IMR-90 (cell line): ENCODE measurements around the gene SERPINC1. TPM values are rescaled to one million over a fixed set of nuclear protein-coding genes. Genes with fewer than 3 reads are reported as not detected.

Source experiments
- ATAC-seq: fragments of 200-7000 bp; cut with Tn5 transposase; 2 replicates; pipeline ENCODE4 v1.9.1; 2020; ENCODE audit warnings: low read depth, mild to moderate bottlenecking, moderate library complexity
- BruUV-seq: library from RNA; stranded (reverse); fragments of 400-500 nt; replicated peaks from 2 replicates; lab custom pipeline; 2021; lab: Mats Ljungman, UMichigan
- CTCF ChIA-PET: fragments of 300-600 bp; formaldehyde crosslinking; extraction: SDS; loops from one replicate; lab custom pipeline; 2021; ENCODE audit warnings: antibody characterized with exemption; lab: Yijun Ruan, JAX
- POLR2A ChIA-PET: fragments of 300-600 bp; sonication (Branson Sonifier 250); formaldehyde crosslinking; loops from one replicate; lab custom pipeline; 2022; ENCODE audit warnings: antibody characterized with exemption; ENCODE audit not compliant: unreplicated experiment; lab: Charles Lee
- DNase-seq: peaks from one replicate; pipeline ENCODE4 v3.0.0; 2013
- H2AFZ ChIP-seq: replicated peaks from 2 replicates; pipeline ENCODE3; 2013; ENCODE audit warnings: low read length, mild to moderate bottlenecking; ENCODE audit not compliant: poor library complexity
- H2AK5ac ChIP-seq: 2 replicates; pipeline ENCODE4 v1.6.1; 2013; ENCODE audit warnings: low read depth, low read length, inconsistent platforms
- H2AK9ac ChIP-seq: replicated peaks from 2 replicates; pipeline ENCODE3; 2013; ENCODE audit warnings: mild to moderate bottlenecking, low read depth, low read length, moderate library complexity; ENCODE audit not compliant: poor library complexity
- H2BK120ac ChIP-seq: 2 replicates; pipeline ENCODE4 v1.6.1; 2013; ENCODE audit warnings: low read depth, low read length, inconsistent platforms
- H2BK15ac ChIP-seq: 3 replicates; pipeline ENCODE4 v1.6.1; 2013; ENCODE audit warnings: low read depth, low read length, inconsistent platforms
- H2BK20ac ChIP-seq: 2 replicates; pipeline ENCODE4 v1.6.1; 2013; ENCODE audit warnings: low read depth, mild to moderate bottlenecking, inconsistent platforms, low read length, moderate library complexity
- H2BK5ac ChIP-seq: 2 replicates; pipeline ENCODE4 v1.6.1; 2013; ENCODE audit warnings: mild to moderate bottlenecking, low read depth, low read length, inconsistent platforms; ENCODE audit not compliant: poor library complexity, severe bottlenecking
- H3K14ac ChIP-seq: replicated peaks from 2 replicates; pipeline ENCODE4 v1.6.1; 2013; ENCODE audit warnings: low read depth, low read length, inconsistent platforms
- H3K18ac ChIP-seq: 2 replicates; pipeline ENCODE4 v1.6.1; 2013; ENCODE audit warnings: low read depth, low read length, control low read depth
- H3K23ac ChIP-seq: 2 replicates; pipeline ENCODE4 v1.6.1; 2013; ENCODE audit warnings: low read depth, low read length, inconsistent platforms
- H3K27ac ChIP-seq: 2 replicates; pipeline ENCODE4 v1.5.1; 2013; ENCODE audit warnings: mild to moderate bottlenecking, control low read depth, low read length; ENCODE audit not compliant: insufficient read depth
- H3K27me3 ChIP-seq: 2 replicates; pipeline ENCODE4 v1.6.1; 2013; ENCODE audit warnings: low read length; ENCODE audit not compliant: control insufficient read depth, insufficient read depth
- H3K36me3 ChIP-seq: 2 replicates; pipeline ENCODE4 v1.6.1; 2013; ENCODE audit warnings: low read length, mixed read lengths; ENCODE audit not compliant: control insufficient read depth, insufficient read depth
- H3K4ac ChIP-seq: 2 replicates; pipeline ENCODE4 v1.6.1; 2013; ENCODE audit warnings: low read depth, low read length, inconsistent platforms
- H3K4me1 ChIP-seq: 2 replicates; pipeline ENCODE4 v1.6.1; 2013; ENCODE audit warnings: low read length, mixed read lengths; ENCODE audit not compliant: control insufficient read depth, insufficient read depth
- H3K4me2 ChIP-seq: 2 replicates; pipeline ENCODE4 v1.6.1; 2013; ENCODE audit warnings: low read depth, mild to moderate bottlenecking, control low read depth, low read length, moderate library complexity
- H3K4me3 ChIP-seq: 2 replicates; pipeline ENCODE4 v1.5.1; 2013; ENCODE audit warnings: low read depth, mild to moderate bottlenecking, control low read depth, low read length, moderate library complexity; ENCODE audit not compliant: insufficient read depth
- H3K56ac ChIP-seq: 2 replicates; pipeline ENCODE4 v1.6.1; 2013; ENCODE audit warnings: low read length, inconsistent platforms; ENCODE audit not compliant: insufficient read depth; ENCODE audit errors: extremely low read depth
- H3K79me1 ChIP-seq, 2 experiments: 2 replicates each; pipeline ENCODE4 v1.6.1; 2013; ENCODE audit warnings: low read length in 2 of 2, inconsistent platforms in 1 of 2, low read depth in 1 of 2
- H3K9ac ChIP-seq: 2 replicates; pipeline ENCODE4 v1.6.1; 2013; ENCODE audit warnings: low read depth, low read length, control low read depth
- H3K9me1 ChIP-seq: 2 replicates; pipeline ENCODE4 v1.6.1; 2013; ENCODE audit warnings: low read length, inconsistent platforms; ENCODE audit not compliant: insufficient read depth
- H3K9me3 ChIP-seq: 2 replicates; pipeline ENCODE4 v1.6.1; 2013; ENCODE audit warnings: low read length; ENCODE audit not compliant: control insufficient read depth, insufficient read depth
- H4K20me1 ChIP-seq: 2 replicates; pipeline ENCODE4 v1.6.1; 2013; ENCODE audit warnings: low read length, inconsistent platforms; ENCODE audit not compliant: insufficient read depth
- H4K5ac ChIP-seq: 2 replicates; pipeline ENCODE4 v1.6.1; 2013; ENCODE audit warnings: mild to moderate bottlenecking, low read depth, low read length, control low read depth
- H4K8ac ChIP-seq, 2 experiments: 2 replicates each; pipeline ENCODE4 v1.6.1; 2013; ENCODE audit warnings: low read depth in 2 of 2, low read length in 2 of 2, control low read depth in 1 of 2, inconsistent platforms in 1 of 2
- H4K91ac ChIP-seq: 2 replicates; pipeline ENCODE4 v1.6.1; 2013; ENCODE audit warnings: low read depth, low read length, inconsistent platforms; ENCODE audit not compliant: insufficient read depth
- BHLHE40 ChIP-seq: fragments of 150-350 bp; IDR thresholded peaks from 2 replicates; pipeline ENCODE4 v1.6.1; 2016; ENCODE audit warnings: mild to moderate bottlenecking, low read depth, low read length
- CTCF ChIP-seq: conservative IDR thresholded peaks from 2 replicates; pipeline ENCODE4 v1.5.1; 2012; ENCODE audit warnings: mild to moderate bottlenecking, low read depth, low read length, improper control_type of control experiment
- NFE2L2 ChIP-seq: fragments of 150-350 bp; IDR thresholded peaks from 2 replicates; pipeline ENCODE4 v1.6.1; 2016; ENCODE audit warnings: low read depth, mild to moderate bottlenecking, low read length
- SMC3 ChIP-seq: fragments of 150-350 bp; IDR thresholded peaks from 2 replicates; pipeline ENCODE4 v1.6.1; 2016; ENCODE audit warnings: low read depth, mild to moderate bottlenecking, antibody characterized with exemption, low read length, moderate library complexity
- WGBS, 2 experiments: methylation state at CpG; one replicate each; pipeline versions ENCODE4 v1.1.5 to v1.1.7; 2013; ENCODE audit warnings: missing lambda C conversion rate in 2 of 2; ENCODE audit not compliant: insufficient read length in 1 of 2; ENCODE audit errors: extremely low coverage in 2 of 2; 5-methylcytosine and 5-hydroxymethylcytosine counted together
- dilution Hi-C: fragments of 300-500 bp; cut with HindIII; formaldehyde crosslinking; loops from one replicate; pipeline ENCODE4 v1.14.3; 2018; ENCODE audit warnings: low sequenced_read_pairs; ENCODE audit not compliant: unreplicated experiment
- in situ Hi-C: fragments of 300-500 bp; cut with MboI; formaldehyde crosslinking; loops from 3 replicates; pipeline ENCODE4 v1.14.3; 2019; ENCODE audit warnings: low sequenced_read_pairs, inconsistent platforms, mixed read lengths
- intact Hi-C: fragments of 100-400 bp; cut with micrococcal nuclease; formaldehyde crosslinking; loops from 2 replicates; pipeline ENCODE4 v1.10.0; 2022
- polyA plus RNA-seq, 3 experiments: library from polyadenylated mRNA; depleted of rRNA; stranded (reverse); fragments of >200 nt; gene quantifications; 2 replicates each; pipeline ENCODE4 v1.2.3, GENCODE V29; 2012; ENCODE audit warnings: low replicate concordance in 1 of 3
- total RNA-seq: library from RNA; depleted of rRNA; stranded (reverse); fragments of >200 nt; gene quantifications from 2 replicates; pipeline ENCODE4 v1.2.3, GENCODE V29; 2012

The SERPINC1 gene
- total and polyA plus RNA-seq, 2 of the 4 experiments (the other 2 are of a cell fraction) = not detected

DNA sequence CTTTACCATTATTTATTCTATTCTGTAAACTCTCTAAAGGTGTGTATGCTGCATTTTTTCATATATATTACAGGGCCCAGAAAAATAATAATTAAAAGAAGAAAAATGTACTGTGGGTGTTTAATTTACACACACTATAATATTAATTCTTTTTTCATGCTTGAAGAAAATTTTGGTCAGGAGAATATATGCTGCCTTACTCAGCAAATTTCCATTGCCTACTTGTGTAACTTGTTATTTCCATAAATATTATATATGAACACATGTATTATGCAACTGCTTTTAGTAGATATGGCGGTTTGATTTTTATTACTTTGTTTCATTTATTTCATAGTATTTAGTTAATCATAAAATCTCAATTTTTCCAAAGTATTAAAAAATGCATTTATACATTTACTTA lies 46.4 kb upstream of the SERPINC1 start:
- H3K56ac ChIP-seq = no peak overlapping the region
- intact Hi-C loops (no loop called here), in situ Hi-C loops (no loop called here), dilution Hi-C loops (no loop called here)
- H3K79me1 ChIP-seq = peaks cover 6 to 13% of the 10 kb centered on the region in 2 experiments
- H2AK9ac ChIP-seq = no peak overlapping the region
- H3K36me3 ChIP-seq = peaks cover 41% of the 10 kb centered on the region
- ATAC-seq (no peak), DNase-seq (no peak)
- H3K4me2 ChIP-seq = no peak overlapping the region
- H4K20me1 ChIP-seq = no peaks in the 10 kb centered on the region
- no peak overlapping the region for H3K4me3 ChIP-seq
- H3K4ac ChIP-seq = no peak overlapping the region
- H2AK5ac ChIP-seq = no peak overlapping the region
- H3K14ac ChIP-seq = no peak overlapping the region
- H3K23ac ChIP-seq = no peak overlapping the region
- H3K9me3 ChIP-seq = no peaks in the 10 kb centered on the region
- H4K91ac ChIP-seq = no peak overlapping the region
- no peak overlapping the region for H3K18ac ChIP-seq
- H3K4me1 ChIP-seq = no peaks in the 10 kb centered on the region
- no peak overlapping the region for H2BK20ac ChIP-seq
- no peak overlapping the region for H2AFZ ChIP-seq
- no peak overlapping the region for H3K27ac ChIP-seq
- CTCF ChIA-PET = no interaction called here
- H3K9me1 ChIP-seq = no peaks in the 10 kb centered on the region
- no peak overlapping the region for H2BK120ac ChIP-seq
- H2BK5ac ChIP-seq = no peak overlapping the region
- H4K5ac ChIP-seq = no peak overlapping the region
- POLR2A ChIA-PET = no interaction called here
- H2BK15ac ChIP-seq = no peak overlapping the region
- H3K27me3 ChIP-seq = no peaks in the 10 kb centered on the region
- BruUV-seq = no TSS peak
- no CpG with 5 or more reads among the region's 1 CpG for WGBS, 2 experiments
- no peak overlapping the region for H3K9ac ChIP-seq
- TF ChIP-seq SMC3 (no peak), NFE2L2 (no peak), BHLHE40 (no peak), CTCF (no peak)
- H4K8ac ChIP-seq = no peak overlapping the region
